ENCODE data around the gene PARVA. TPM values are rescaled to one million over a fixed set of nuclear protein-coding genes. Genes with fewer than 3 reads are reported as not detected.

Gene PARVA
- total and polyA plus RNA-seq, 2 of the 8 experiments (the other 6 are each of a cell fraction or from before 2014, with no cell fraction given), result 3.1 to 13.5 TPM

GRCh38 chr11:12535321-12535720, 157.9 kb downstream of the PARVA start:
- H3K18ac ChIP-seq (ENCODE audit: extremely low read depth, low read length), result no peak overlapping the region
- no peak overlapping the region for H4K5ac ChIP-seq (ENCODE audit: insufficient read length, low read depth, low read length)
- no peak overlapping the region for H3K27ac ChIP-seq (ENCODE audit: low read depth, low read length)
- WGBS, 2 experiments (ENCODE audit: extremely low coverage in 1 of 2, insufficient coverage in 1 of 2, insufficient read length in 1 of 2, insufficient replicate concordance in 2 of 2, low coverage in 1 of 2, low lambda C conversion rate in 2 of 2, missing lambda C conversion rate in 1 of 2), result 86% methylated on average over 3 of the region's 3 CpGs; no CpG with 5 or more reads in 1 of the 2 experiments
- no peak overlapping the region for H4K8ac ChIP-seq (ENCODE audit: extremely low read depth, insufficient read depth, low read length)
- H3K9me3 ChIP-seq (ENCODE audit: insufficient read depth in 2 of 2, low read depth in 1 of 2, low read length in 1 of 2), result no peaks in the 10 kb centered on the region
- no peak overlapping the region for H2AFZ ChIP-seq (ENCODE audit: low read length)
- H3K14ac ChIP-seq (ENCODE audit: insufficient read length), result no peak overlapping the region
- H3K79me2 ChIP-seq (ENCODE audit: control insufficient read depth in 1 of 2, insufficient read depth in 2 of 2, low read length in 2 of 2), result no peaks in the 10 kb centered on the region
- POLR2A ChIA-PET (ENCODE audit: partially characterized antibody), result no interaction called here
- no peak overlapping the region for H3K4ac ChIP-seq (replicated peaks; ENCODE audit: insufficient read length, low read depth, low read length)
- no peak overlapping the region for H2BK20ac ChIP-seq (ENCODE audit: low read length)
- FAIRE-seq (no peak), DNase-seq (ENCODE audit: low read depth in 1 of 2, low spot score in 2 of 2) (no peak)
- H3K4me3 ChIP-seq (ENCODE audit: extremely low read depth in 1 of 4, insufficient read depth in 2 of 4, low read depth in 3 of 4, low read length in 4 of 4), result no peak overlapping the region
- H2BK12ac ChIP-seq (ENCODE audit: low read depth, low read length), result no peak overlapping the region
- no peak overlapping the region for H3K56ac ChIP-seq (replicated peaks; ENCODE audit: insufficient read length, low read depth, low read length)
- no peak overlapping the region for H2BK120ac ChIP-seq (replicated peaks; ENCODE audit: low read depth, low read length)
- CTCF ChIA-PET (ENCODE audit: partially characterized antibody), result interaction anchor here (0.6 to 2.3 kb wide), 3 partner anchors 22 to 246 kb away, joined by 3 to 5 read pairs (median 5); no protein-coding TSS in a partner anchor
- no peaks in the 10 kb centered on the region for H3K79me1 ChIP-seq (ENCODE audit: low read depth, low read length)
- H3K23me2 ChIP-seq (ENCODE audit: low read depth, low read length), result no peaks in the 10 kb centered on the region
- H3K4me1 ChIP-seq (replicated peaks in 1 of 4; ENCODE audit: control insufficient read depth in 3 of 4, insufficient read depth in 4 of 4, low read length in 3 of 4), result no peaks in the 10 kb centered on the region
- H3K36me3 ChIP-seq (ENCODE audit: control insufficient read depth in 2 of 4, insufficient read depth in 4 of 4, low read length in 3 of 4), result no peaks in the 10 kb centered on the region
- no peaks in the 10 kb centered on the region for H4K20me1 ChIP-seq (replicated peaks in 1 of 2; ENCODE audit: control insufficient read depth in 1 of 2, insufficient read depth in 2 of 2, low read length in 2 of 2)
- no peak overlapping the region for H3K23ac ChIP-seq (ENCODE audit: insufficient read length)
- no peak overlapping the region for H4K91ac ChIP-seq (replicated peaks; ENCODE audit: insufficient read length, low read length)
- H3K9ac ChIP-seq (replicated peaks in 1 of 4; ENCODE audit: extremely low read depth in 1 of 4, low read depth in 3 of 4, low read length in 3 of 4), result no peak overlapping the region
- no peak overlapping the region for H2AK5ac ChIP-seq (ENCODE audit: low read depth, low read length)
- H3K4me2 ChIP-seq (ENCODE audit: insufficient read depth in 1 of 2, low read depth in 2 of 2, low read length in 2 of 2), result no peak overlapping the region
- H2BK15ac ChIP-seq (ENCODE audit: low read length), result no peak overlapping the region
- H2BK5ac ChIP-seq (ENCODE audit: low read depth, low read length), result no peak overlapping the region
- H3K27me3 ChIP-seq (replicated peaks in 1 of 4; ENCODE audit: control insufficient read depth in 3 of 4, extremely low read depth in 1 of 4, insufficient read depth in 3 of 4, low read length in 3 of 4), result no peaks in the 10 kb centered on the region
- TF ChIP-seq RNF2 (IDR thresholded peaks at IDR 0.05; ENCODE audit: borderline replicate concordance, low read depth, low read length, missing control alignments, poor library complexity, severe bottlenecking) (no peak), CHD2 (IDR thresholded peaks at IDR 0.05; ENCODE audit: low read length) (no peak), SIX5 (IDR thresholded peaks at IDR 0.05; ENCODE audit: low read depth, low read length) (no peak), FOSL1 (IDR thresholded peaks at IDR 0.05; ENCODE audit: insufficient read depth, low read depth, low read length) (no peak), TEAD4 (IDR thresholded peaks at IDR 0.05; ENCODE audit: low read depth, low read length) (no peak), EP300 (IDR thresholded peaks at IDR 0.05; ENCODE audit: borderline replicate concordance in 1 of 2, low read depth in 2 of 2, low read length in 2 of 2) (no peak), SP4 (IDR thresholded peaks at IDR 0.05; ENCODE audit: low read length) (no peak), TAF7 (optimal IDR thresholded peaks at IDR 0.05; ENCODE audit: borderline replicate concordance, low read depth, low read length) (no peak), KDM5A (IDR thresholded peaks at IDR 0.05; ENCODE audit: low read length) (no peak), SUZ12 (IDR thresholded peaks at IDR 0.05; ENCODE audit: low read length) (no peak), KDM4A (IDR thresholded peaks at IDR 0.05; ENCODE audit: low read depth, low read length, severe bottlenecking) (no peak), USF2 (IDR thresholded peaks at IDR 0.05; ENCODE audit: low read length) (no peak), RXRA (IDR thresholded peaks at IDR 0.05; ENCODE audit: insufficient read depth, low read depth, low read length) (no peak)

Measured in H1 (cell line).